ENCODE measurements around the gene ZNF610.

DNA sequence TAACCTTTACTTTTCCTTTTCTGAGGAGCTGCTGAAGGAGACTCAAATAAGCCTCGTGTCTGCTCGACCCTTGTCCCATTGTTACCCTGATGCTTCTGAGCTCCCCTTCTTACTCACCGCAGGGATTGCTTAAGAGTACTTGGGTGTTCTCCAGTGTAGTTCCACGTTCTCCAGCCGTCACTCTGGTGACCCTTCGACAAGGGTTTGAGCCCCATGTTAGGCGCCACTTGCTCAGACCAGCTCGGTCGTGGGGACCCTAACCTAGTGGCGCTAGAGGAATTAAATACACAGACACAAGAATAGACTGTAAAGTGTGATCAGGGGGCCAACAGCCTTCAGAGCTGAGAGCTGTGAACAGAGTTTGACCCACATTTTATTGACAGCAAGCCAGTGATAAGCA, 28.8 kb upstream of the ZNF610 start:
- TF ChIP-seq, protein P1, sequence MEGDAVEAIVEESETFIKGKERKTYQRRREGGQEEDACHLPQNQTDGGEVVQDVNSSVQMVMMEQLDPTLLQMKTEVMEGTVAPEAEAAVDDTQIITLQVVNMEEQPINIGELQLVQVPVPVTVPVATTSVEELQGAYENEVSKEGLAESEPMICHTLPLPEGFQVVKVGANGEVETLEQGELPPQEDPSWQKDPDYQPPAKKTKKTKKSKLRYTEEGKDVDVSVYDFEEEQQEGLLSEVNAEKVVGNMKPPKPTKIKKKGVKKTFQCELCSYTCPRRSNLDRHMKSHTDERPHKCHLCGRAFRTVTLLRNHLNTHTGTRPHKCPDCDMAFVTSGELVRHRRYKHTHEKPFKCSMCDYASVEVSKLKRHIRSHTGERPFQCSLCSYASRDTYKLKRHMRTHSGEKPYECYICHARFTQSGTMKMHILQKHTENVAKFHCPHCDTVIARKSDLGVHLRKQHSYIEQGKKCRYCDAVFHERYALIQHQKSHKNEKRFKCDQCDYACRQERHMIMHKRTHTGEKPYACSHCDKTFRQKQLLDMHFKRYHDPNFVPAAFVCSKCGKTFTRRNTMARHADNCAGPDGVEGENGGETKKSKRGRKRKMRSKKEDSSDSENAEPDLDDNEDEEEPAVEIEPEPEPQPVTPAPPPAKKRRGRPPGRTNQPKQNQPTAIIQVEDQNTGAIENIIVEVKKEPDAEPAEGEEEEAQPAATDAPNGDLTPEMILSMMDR (IDR thresholded peaks at IDR 0.05; ENCODE audit: low read depth, low read length), result no peak
- TF ChIP-seq EZH2phosphoT487 (IDR thresholded peaks at IDR 0.05; ENCODE audit: low read depth), result no peak
